T-helper 2 cell treated with Interferon-gamma antibody and Interleukin-4, amounts not matched to agents 5 μg/mL and 100 μg/mL, for 36 hours (primary cell): Measurements from ENCODE around the gene OR2T3.
"Not testable (repeated sequence)": the region's sequence is repeated elsewhere in the genome, so short reads cannot be mapped to it uniquely, and the experiment has no call there.

ENCODE experiments used
- DNase-seq: peaks from one replicate; pipeline ENCODE4 v3.0.0; 2021; ENCODE audit warnings: low spot score
- H3K27ac Mint-ChIP-seq: one replicate; pipeline ENCODE4 v1.8.0; 2021; ENCODE audit warnings: mild to moderate bottlenecking, mixed read lengths
- H3K27me3 Mint-ChIP-seq: one replicate; pipeline ENCODE4 v1.8.0; 2021; ENCODE audit warnings: low read depth, mixed read lengths
- H3K36me3 Mint-ChIP-seq: one replicate; pipeline ENCODE4 v1.8.0; 2021; ENCODE audit warnings: low read depth, mixed read lengths
- H3K4me1 Mint-ChIP-seq: one replicate; pipeline ENCODE4 v1.8.0; 2021; ENCODE audit warnings: low read depth, mixed read lengths
- H3K4me3 Mint-ChIP-seq: one replicate; pipeline ENCODE4 v1.8.0; 2022; ENCODE audit warnings: mild to moderate bottlenecking, moderate library complexity, mixed read lengths
- H3K9me3 Mint-ChIP-seq: one replicate; pipeline ENCODE4 v1.8.0; 2021; ENCODE audit warnings: mixed read lengths

OR2T3 gene, protein sequence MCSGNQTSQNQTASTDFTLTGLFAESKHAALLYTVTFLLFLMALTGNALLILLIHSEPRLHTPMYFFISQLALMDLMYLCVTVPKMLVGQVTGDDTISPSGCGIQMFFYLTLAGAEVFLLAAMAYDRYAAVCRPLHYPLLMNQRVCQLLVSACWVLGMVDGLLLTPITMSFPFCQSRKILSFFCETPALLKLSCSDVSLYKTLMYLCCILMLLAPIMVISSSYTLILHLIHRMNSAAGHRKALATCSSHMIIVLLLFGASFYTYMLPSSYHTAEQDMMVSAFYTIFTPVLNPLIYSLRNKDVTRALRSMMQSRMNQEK

GRCh38 chr1:248473051-248473450 is at the start of gene OR2T3:
Gene OR2T3, plus strand, starts transcription at chr1:248473351. Its CDS starts 0 bp downstream, at chr1:248473351.
- not testable (repeated sequence) for H3K27ac Mint-ChIP-seq, DNase-seq

GRCh38 chr1:248427526-248428191 is 45.5 kb upstream of the OR2T3 start:
- not testable (repeated sequence) for H3K27me3 Mint-ChIP-seq, DNase-seq, H3K4me3 Mint-ChIP-seq, H3K36me3 Mint-ChIP-seq, H3K27ac Mint-ChIP-seq, H3K4me1 Mint-ChIP-seq
- H3K9me3 Mint-ChIP-seq, result peaks cover 14% of the 10 kb centered on the region

More at GRCh38 chr1:248473051-248473450, at the start of gene OR2T3:
- not testable (repeated sequence) for H3K9me3 Mint-ChIP-seq, H3K36me3 Mint-ChIP-seq, H3K4me1 Mint-ChIP-seq, H3K4me3 Mint-ChIP-seq
- H3K27me3 Mint-ChIP-seq, result peaks cover 24% of the 10 kb centered on the region

- not testable (repeated sequence) for DNase-seq, H3K4me3 Mint-ChIP-seq, H3K27me3 Mint-ChIP-seq, H3K27ac Mint-ChIP-seq, H3K36me3 Mint-ChIP-seq, H3K4me1 Mint-ChIP-seq
- peaks cover 10% of the 10 kb centered on the region for H3K9me3 Mint-ChIP-seq
Measured at GRCh38 chr1:248428192-248428533, 45.0 kb upstream of the OR2T3 start.

GRCh38 chr1:248431683-248432082 is 41.5 kb upstream of the OR2T3 start:
- not testable (repeated sequence) for DNase-seq

DNA sequence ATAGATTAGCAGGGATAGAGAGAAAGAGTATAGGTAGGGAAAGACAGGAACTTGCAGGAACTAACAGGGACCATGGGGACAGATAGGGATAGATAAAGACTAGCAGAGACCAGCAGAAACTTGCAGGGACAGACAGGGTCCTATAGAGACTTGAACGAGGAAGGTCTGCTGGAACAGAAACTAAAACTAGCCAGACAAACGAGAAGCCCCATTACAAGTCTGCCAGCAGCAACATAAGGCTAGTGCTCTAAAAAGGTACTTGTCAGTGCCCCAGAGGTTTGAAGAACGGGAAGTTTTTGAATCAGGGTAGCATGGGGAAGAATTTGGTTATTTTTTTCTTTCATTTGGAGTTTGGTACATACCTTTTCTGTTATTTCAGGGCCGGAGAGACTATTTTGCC is 41.0 kb upstream of the OR2T3 start:
- not testable (repeated sequence) for H3K9me3 Mint-ChIP-seq, H3K27ac Mint-ChIP-seq, H3K4me1 Mint-ChIP-seq, H3K4me3 Mint-ChIP-seq, DNase-seq, H3K36me3 Mint-ChIP-seq, H3K27me3 Mint-ChIP-seq

More at GRCh38 chr1:248431683-248432082, 41.5 kb upstream of the OR2T3 start:
- H3K27me3 Mint-ChIP-seq, H3K9me3 Mint-ChIP-seq, H3K4me1 Mint-ChIP-seq, H3K36me3 Mint-ChIP-seq, H3K4me3 Mint-ChIP-seq, H3K27ac Mint-ChIP-seq: not testable (repeated sequence)

- not testable (repeated sequence) for H3K4me3 Mint-ChIP-seq, H3K36me3 Mint-ChIP-seq, H3K4me1 Mint-ChIP-seq, H3K27ac Mint-ChIP-seq, H3K9me3 Mint-ChIP-seq, H3K27me3 Mint-ChIP-seq, DNase-seq
Measured at GRCh38 chr1:248433811-248434415, 39.2 kb upstream of the OR2T3 start.

- H3K9me3 Mint-ChIP-seq, H3K27me3 Mint-ChIP-seq, H3K27ac Mint-ChIP-seq, DNase-seq, H3K36me3 Mint-ChIP-seq, H3K4me1 Mint-ChIP-seq, H3K4me3 Mint-ChIP-seq: not testable (repeated sequence)
Measured at GRCh38 chr1:248434913-248435312, 38.2 kb upstream of the OR2T3 start.

- not testable (repeated sequence) for H3K27me3 Mint-ChIP-seq, H3K4me1 Mint-ChIP-seq, DNase-seq, H3K4me3 Mint-ChIP-seq, H3K9me3 Mint-ChIP-seq, H3K36me3 Mint-ChIP-seq, H3K27ac Mint-ChIP-seq
Measured at GRCh38 chr1:248436303-248436702, 36.8 kb upstream of the OR2T3 start.

- H3K4me3 Mint-ChIP-seq, H3K27me3 Mint-ChIP-seq, DNase-seq, H3K9me3 Mint-ChIP-seq, H3K36me3 Mint-ChIP-seq, H3K27ac Mint-ChIP-seq, H3K4me1 Mint-ChIP-seq: not testable (repeated sequence)
Measured at GRCh38 chr1:248438668-248439067, 34.5 kb upstream of the OR2T3 start.

DNA sequence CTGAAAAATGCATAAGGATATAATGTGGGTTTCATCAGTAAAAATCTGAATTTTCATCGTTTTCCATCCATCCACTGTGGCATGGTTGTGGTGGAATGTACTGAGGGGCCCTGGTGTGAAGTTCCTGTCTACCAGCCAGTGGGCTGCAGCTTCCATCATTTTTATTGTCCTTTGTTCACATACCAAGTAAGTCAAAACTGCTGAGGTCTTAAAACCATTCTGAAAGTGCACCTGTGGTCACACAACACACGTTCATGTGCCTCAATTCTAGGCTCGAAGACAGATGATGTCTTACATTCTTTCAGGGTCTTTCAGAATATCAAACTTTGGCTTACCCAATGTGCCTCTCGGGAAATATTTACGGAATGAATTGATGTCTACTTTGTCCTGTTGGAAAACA is 33.9 kb upstream of the OR2T3 start:
- not testable (repeated sequence) for H3K36me3 Mint-ChIP-seq, H3K27ac Mint-ChIP-seq, H3K4me3 Mint-ChIP-seq, H3K27me3 Mint-ChIP-seq, H3K9me3 Mint-ChIP-seq, DNase-seq, H3K4me1 Mint-ChIP-seq

GRCh38 chr1:248442500-248443277 is 30.5 kb upstream of the OR2T3 start:
- H3K36me3 Mint-ChIP-seq, H3K9me3 Mint-ChIP-seq, H3K27me3 Mint-ChIP-seq, H3K4me1 Mint-ChIP-seq, H3K4me3 Mint-ChIP-seq, H3K27ac Mint-ChIP-seq, DNase-seq: not testable (repeated sequence)

DNA sequence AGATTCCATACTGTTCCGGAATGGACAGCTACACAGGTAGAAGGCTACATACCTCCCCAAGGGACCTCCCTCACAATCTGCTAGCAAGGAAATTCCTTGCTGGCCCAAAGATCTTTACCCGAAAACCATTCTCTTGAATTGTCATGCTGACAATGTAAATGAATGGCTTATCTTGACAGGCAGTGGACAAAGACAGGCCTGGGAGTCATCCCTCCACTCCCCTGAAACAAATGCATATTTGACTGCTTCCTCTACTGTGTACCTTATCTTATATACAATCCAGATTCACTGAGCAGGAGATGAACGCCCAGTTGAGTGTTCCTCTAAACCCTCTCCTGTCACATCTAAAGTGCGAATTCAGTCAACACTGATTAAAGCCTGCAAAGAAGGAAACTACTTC is 28.5 kb upstream of the OR2T3 start:
- H3K36me3 Mint-ChIP-seq, DNase-seq, H3K9me3 Mint-ChIP-seq, H3K4me1 Mint-ChIP-seq, H3K4me3 Mint-ChIP-seq, H3K27me3 Mint-ChIP-seq, H3K27ac Mint-ChIP-seq: not testable (repeated sequence)

GRCh38 chr1:248445399-248445798 is 27.8 kb upstream of the OR2T3 start, which contains the start of gene OR2T2:
Gene OR2T2, plus strand, starts transcription at chr1:248445637. Its CDS starts 7,161 bp downstream, at chr1:248452798.
- not testable (repeated sequence) for H3K27me3 Mint-ChIP-seq, H3K4me3 Mint-ChIP-seq, H3K4me1 Mint-ChIP-seq, DNase-seq, H3K9me3 Mint-ChIP-seq, H3K27ac Mint-ChIP-seq, H3K36me3 Mint-ChIP-seq
